ENCODE measurements around the gene FMOD.

The FMOD gene

GRCh38 chr1:203351037-203351625, at the start of gene FMOD:
FMOD (minus strand) TSS chr1:203351122; CDS start chr1:203348270, 2,852 bp downstream.
- H3K4me3 ChIP-seq (ENCODE audit: control insufficient read depth, low read depth, low read length): no peak within 1 kb of the TSS
- peak; percentile 1 for TF ChIP-seq CTCF (conservative IDR thresholded peaks at IDR 0.05; ENCODE audit: control insufficient read depth, insufficient read depth, low read depth, low read length)
- peak; percentile 48 for DNase-seq (ENCODE audit: low read depth)

GRCh38 chr1:203396595-203397194, 45.8 kb upstream of the FMOD start:
- TF ChIP-seq CTCF (conservative IDR thresholded peaks at IDR 0.05; ENCODE audit: control insufficient read depth, insufficient read depth, low read depth, low read length): no peak
- H3K4me3 ChIP-seq (ENCODE audit: control insufficient read depth, low read depth, low read length): no peak overlapping the region

GRCh38 chr1:203395751-203396150, 44.8 kb upstream of the FMOD start:
- H3K4me3 ChIP-seq (ENCODE audit: control insufficient read depth, low read depth, low read length): no peak overlapping the region
- no peak for TF ChIP-seq CTCF (conservative IDR thresholded peaks at IDR 0.05; ENCODE audit: control insufficient read depth, insufficient read depth, low read depth, low read length)
- DNase-seq (ENCODE audit: low read depth): no peak

More at GRCh38 chr1:203396595-203397194, 45.8 kb upstream of the FMOD start:
- no peak for DNase-seq (ENCODE audit: low read depth)

- H3K4me3 ChIP-seq (ENCODE audit: control insufficient read depth, low read depth, low read length): no peak overlapping the region
- no peak for TF ChIP-seq CTCF (conservative IDR thresholded peaks at IDR 0.05; ENCODE audit: control insufficient read depth, insufficient read depth, low read depth, low read length)
- DNase-seq (ENCODE audit: low read depth): no peak
Observed at GRCh38 chr1:203390298-203390697, 39.4 kb upstream of the FMOD start.

- no peak for TF ChIP-seq CTCF (conservative IDR thresholded peaks at IDR 0.05; ENCODE audit: control insufficient read depth, insufficient read depth, low read depth, low read length)
- no peak for DNase-seq (ENCODE audit: low read depth)
- no peak overlapping the region for H3K4me3 ChIP-seq (ENCODE audit: control insufficient read depth, low read depth, low read length)
Observed at GRCh38 chr1:203388683-203389082, 37.8 kb upstream of the FMOD start.

- DNase-seq (ENCODE audit: low read depth): no peak
- no peak for TF ChIP-seq CTCF (conservative IDR thresholded peaks at IDR 0.05; ENCODE audit: control insufficient read depth, insufficient read depth, low read depth, low read length)
Observed at GRCh38 chr1:203382026-203382425, 31.1 kb upstream of the FMOD start.

More at GRCh38 chr1:203382026-203382425, 31.1 kb upstream of the FMOD start:
- no peak overlapping the region for H3K4me3 ChIP-seq (ENCODE audit: control insufficient read depth, low read depth, low read length)
